Liver (tissue), 9 donors: ENCODE data around the gene ARHGEF16. TPM values are rescaled to one million over a fixed set of nuclear protein-coding genes. Genes with fewer than 3 reads are reported as not detected.

Experiments
- DNase-seq: peaks from one replicate; pipeline ENCODE4 v3.0.0-alpha.2; 2017; ENCODE audit warnings: low spot score
- H3K27ac ChIP-seq, 2 donors: one replicate each; pipeline ENCODE4 v1.7.0; 2013; ENCODE audit warnings: inconsistent platforms in 2 of 2, low read length in 2 of 2, control low read depth in 1 of 2, low read depth in 1 of 2, mild to moderate bottlenecking in 1 of 2
- H3K27me3 ChIP-seq, 4 donors: one replicate each; pipeline versions ENCODE4 v1.6.1 to v1.7.0; 2013; ENCODE audit warnings: low read length in 3 of 4, inconsistent platforms in 1 of 4, mild to moderate bottlenecking in 1 of 4, moderate library complexity in 1 of 4; ENCODE audit not compliant: control insufficient read depth in 4 of 4, insufficient read depth in 4 of 4
- H3K36me3 ChIP-seq, 4 donors: one replicate each; pipeline versions ENCODE4 v1.6.1 to v1.7.0; 2013; ENCODE audit warnings: low read length in 3 of 4, mild to moderate bottlenecking in 3 of 4, low read depth in 1 of 4, moderate library complexity in 1 of 4; ENCODE audit not compliant: control insufficient read depth in 4 of 4, insufficient read depth in 3 of 4
- H3K4me1 ChIP-seq, 4 donors: one replicate each; pipeline versions ENCODE4 v1.6.1 to v1.7.0; 2013; ENCODE audit warnings: low read length in 3 of 4, mild to moderate bottlenecking in 3 of 4, moderate library complexity in 1 of 4; ENCODE audit not compliant: control insufficient read depth in 4 of 4, insufficient read depth in 4 of 4
- H3K4me3 ChIP-seq, 3 donors: one replicate each; pipeline versions ENCODE4 v1.6.1 to v1.7.0; 2013; ENCODE audit warnings: low read length in 3 of 3, control low read depth in 1 of 3, low read depth in 1 of 3, mild to moderate bottlenecking in 1 of 3
- H3K9ac ChIP-seq, 2 donors: one replicate each; pipeline ENCODE4 v1.7.0; 2013; ENCODE audit warnings: low read length in 2 of 2, mild to moderate bottlenecking in 2 of 2, moderate library complexity in 2 of 2, control low read depth in 1 of 2, low read depth in 1 of 2
- H3K9me3 ChIP-seq, 4 donors: one replicate each; pipeline versions ENCODE4 v1.6.1 to v1.7.0; 2013; ENCODE audit warnings: low read length in 3 of 4; ENCODE audit not compliant: control insufficient read depth in 4 of 4
- CTCF ChIP-seq: fragments of 150-350 bp; IDR thresholded peaks from 2 replicates; pipeline ENCODE4 v1.5.1; 2017; ENCODE audit warnings: improper control_type of control experiment, low read depth, low read length; ENCODE audit not compliant: missing input control
- EGR1 ChIP-seq, 2 donors: IDR thresholded peaks; 2 replicates each; pipeline ENCODE4 v1.6.1; 2016 to 2018; ENCODE audit warnings: antibody characterized with exemption in 2 of 2, low read depth in 2 of 2
- FOXA1 ChIP-seq: IDR thresholded peaks from 2 replicates; pipeline ENCODE4 v1.6.1; 2016; ENCODE audit warnings: antibody characterized with exemption
- FOXA2 ChIP-seq: IDR thresholded peaks from 2 replicates; pipeline ENCODE4 v1.6.1; 2016; ENCODE audit warnings: antibody characterized with exemption
- GABPA ChIP-seq, 2 donors: IDR thresholded peaks in 1 of 2; conservative IDR thresholded peaks in 1 of 2; 2 replicates each; pipeline ENCODE4 v1.6.1; 2016; ENCODE audit warnings: antibody characterized with exemption in 2 of 2, mild to moderate bottlenecking in 1 of 2, moderate library complexity in 1 of 2
- HNF4A ChIP-seq, 2 donors: conservative IDR thresholded peaks; 2 replicates each; pipeline ENCODE4 v1.6.1; 2016; ENCODE audit warnings: antibody characterized with exemption in 2 of 2, mild to moderate bottlenecking in 2 of 2
- JUND ChIP-seq, 2 donors: IDR thresholded peaks; 2 replicates each; pipeline ENCODE4 v1.6.1; 2016; ENCODE audit warnings: antibody characterized with exemption in 2 of 2
- NR2F2 ChIP-seq: IDR thresholded peaks from 2 replicates; pipeline ENCODE4 v1.6.1; 2016; ENCODE audit warnings: antibody characterized with exemption
- RAD21 ChIP-seq, 2 donors: IDR thresholded peaks; 2 replicates each; pipeline ENCODE4 v1.6.1; 2016; ENCODE audit warnings: antibody characterized with exemption in 2 of 2, mild to moderate bottlenecking in 2 of 2
- RXRA ChIP-seq, 2 donors: IDR thresholded peaks; 2 replicates each; pipeline ENCODE4 v1.6.1; 2017 to 2018; ENCODE audit warnings: antibody characterized with exemption in 2 of 2, mild to moderate bottlenecking in 1 of 2
- SP1 ChIP-seq: IDR thresholded peaks from 2 replicates; pipeline ENCODE4 v1.6.1; 2018; ENCODE audit warnings: antibody characterized with exemption, mild to moderate bottlenecking
- ZBTB33 ChIP-seq: IDR thresholded peaks from 2 replicates; pipeline ENCODE4 v1.6.1; 2016; ENCODE audit warnings: antibody characterized with exemption
- WGBS: extraction: QIAGEN DNeasy Blood & Tissue Kit; methylation state at CpG from one replicate; pipeline ENCODE4 v1.1.7; 2013; 5-methylcytosine and 5-hydroxymethylcytosine counted together
- polyA plus RNA-seq, 2 donors: library from polyadenylated mRNA; stranded (reverse) in 1 of 2; unstranded in 1 of 2; fragments of 200-250 nt in 1 of 2; fragments of >200 nt in 1 of 2; fragmentation: Nextera tagmentation in 1 of 2; extraction: Ambion mirVana in 1 of 2; gene quantifications; one replicate each; pipeline versions ENCODE4 v1.2.1 to v1.2.3, GENCODE V29; 2013 to 2015
- total RNA-seq, 2 donors: library from RNA; depleted of rRNA; stranded (reverse); fragments of >200 nt; gene quantifications; one replicate each; pipeline ENCODE4 v1.2.3, GENCODE V29; 2014
- TF ChIP-seq, protein P1 (sequence below): IDR thresholded peaks from 2 replicates; pipeline ENCODE4 v1.6.1; 2016; ENCODE audit warnings: antibody characterized with exemption, mild to moderate bottlenecking
- TF ChIP-seq, protein P2 (sequence below): IDR thresholded peaks from 2 replicates; pipeline ENCODE4 v1.6.1; 2016; ENCODE audit warnings: antibody characterized with exemption
- TF ChIP-seq, protein P3 (sequence below): IDR thresholded peaks from 2 replicates; pipeline ENCODE4 v1.6.1; 2016; ENCODE audit warnings: antibody characterized with exemption
- donor health status: healthy.
- donor health status: healthy.
- donor health status: healthy.
- donor health status: healthy.
- donor health status: healthy.

The ARHGEF16 gene
- total and polyA plus RNA-seq, 4 donors, result 0.65 to 5.6 (median 2.8) TPM

- Histone ChIP-seq H3K27me3 (no peaks in the 10 kb centered on the region), H3K27ac (no peak overlapping the region), H3K4me1 (peaks cover 0 to 9% (median 6%) of the 10 kb centered on the region in 4 donors), H3K9me3 (no peaks in the 10 kb centered on the region), H3K9ac (no peak overlapping the region), H3K36me3 (no peaks in the 10 kb centered on the region), H3K4me3 (no peak overlapping the region)
- 94% methylated on average over 24 of the region's 24 CpGs for WGBS
- no peak for DNase-seq
- TF ChIP-seq CTCF, result no peak
- TF ChIP-seq EGR1 (IDR thresholded peaks at IDR 0.05; ENCODE audit: low read depth in 2 of 2), result no peak
- no peak for TF ChIP-seq SP1
- TF ChIP-seq HNF4A (conservative IDR thresholded peaks at IDR 0.05), result no peak
- TF ChIP-seq RAD21 (IDR thresholded peaks at IDR 0.05), result no peak
- TF ChIP-seq GABPA (IDR thresholded peaks at IDR 0.05 in 1 of 2, conservative IDR thresholded peaks at IDR 0.05 in 1 of 2), result no peak
- TF ChIP-seq, protein P1, sequence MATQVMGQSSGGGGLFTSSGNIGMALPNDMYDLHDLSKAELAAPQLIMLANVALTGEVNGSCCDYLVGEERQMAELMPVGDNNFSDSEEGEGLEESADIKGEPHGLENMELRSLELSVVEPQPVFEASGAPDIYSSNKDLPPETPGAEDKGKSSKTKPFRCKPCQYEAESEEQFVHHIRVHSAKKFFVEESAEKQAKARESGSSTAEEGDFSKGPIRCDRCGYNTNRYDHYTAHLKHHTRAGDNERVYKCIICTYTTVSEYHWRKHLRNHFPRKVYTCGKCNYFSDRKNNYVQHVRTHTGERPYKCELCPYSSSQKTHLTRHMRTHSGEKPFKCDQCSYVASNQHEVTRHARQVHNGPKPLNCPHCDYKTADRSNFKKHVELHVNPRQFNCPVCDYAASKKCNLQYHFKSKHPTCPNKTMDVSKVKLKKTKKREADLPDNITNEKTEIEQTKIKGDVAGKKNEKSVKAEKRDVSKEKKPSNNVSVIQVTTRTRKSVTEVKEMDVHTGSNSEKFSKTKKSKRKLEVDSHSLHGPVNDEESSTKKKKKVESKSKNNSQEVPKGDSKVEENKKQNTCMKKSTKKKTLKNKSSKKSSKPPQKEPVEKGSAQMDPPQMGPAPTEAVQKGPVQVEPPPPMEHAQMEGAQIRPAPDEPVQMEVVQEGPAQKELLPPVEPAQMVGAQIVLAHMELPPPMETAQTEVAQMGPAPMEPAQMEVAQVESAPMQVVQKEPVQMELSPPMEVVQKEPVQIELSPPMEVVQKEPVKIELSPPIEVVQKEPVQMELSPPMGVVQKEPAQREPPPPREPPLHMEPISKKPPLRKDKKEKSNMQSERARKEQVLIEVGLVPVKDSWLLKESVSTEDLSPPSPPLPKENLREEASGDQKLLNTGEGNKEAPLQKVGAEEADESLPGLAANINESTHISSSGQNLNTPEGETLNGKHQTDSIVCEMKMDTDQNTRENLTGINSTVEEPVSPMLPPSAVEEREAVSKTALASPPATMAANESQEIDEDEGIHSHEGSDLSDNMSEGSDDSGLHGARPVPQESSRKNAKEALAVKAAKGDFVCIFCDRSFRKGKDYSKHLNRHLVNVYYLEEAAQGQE, result no peak
- TF ChIP-seq JUND (IDR thresholded peaks at IDR 0.05), result no peak
- no peak for TF ChIP-seq RXRA (IDR thresholded peaks at IDR 0.05)
- TF ChIP-seq, protein P2, sequence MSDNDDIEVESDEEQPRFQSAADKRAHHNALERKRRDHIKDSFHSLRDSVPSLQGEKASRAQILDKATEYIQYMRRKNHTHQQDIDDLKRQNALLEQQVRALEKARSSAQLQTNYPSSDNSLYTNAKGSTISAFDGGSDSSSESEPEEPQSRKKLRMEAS, result no peak
- TF ChIP-seq ZBTB33, result no peak
- no peak for TF ChIP-seq FOXA1
- TF ChIP-seq, protein P3, sequence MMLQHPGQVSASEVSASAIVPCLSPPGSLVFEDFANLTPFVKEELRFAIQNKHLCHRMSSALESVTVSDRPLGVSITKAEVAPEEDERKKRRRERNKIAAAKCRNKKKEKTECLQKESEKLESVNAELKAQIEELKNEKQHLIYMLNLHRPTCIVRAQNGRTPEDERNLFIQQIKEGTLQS, result no peak
- no peak for TF ChIP-seq FOXA2
- TF ChIP-seq NR2F2, result no peak
Observed at GRCh38 chr1:3478187-3478586, 23.7 kb downstream of the ARHGEF16 start.
